Activated CD4-positive, CD25-positive, alpha-beta regulatory T cell treated with anti-CD3 and anti-CD28 coated beads, Interleukin-2, amount 50 U/mL, for 24 hours (primary cell): ENCODE data around the gene GRIN2D.
A peak's percentile ranks its signal among the peaks of the same experiment; 100 is the strongest.

ENCODE experiments used
- ATAC-seq, 2 donors: fragments of 150-1000 bp; cut with Tn5 transposase; one replicate each; pipeline ENCODE4 v1.10.0; 2021; ENCODE audit warnings: mild to moderate bottlenecking in 1 of 2, moderate library complexity in 1 of 2

Gene GRIN2D

GRCh38 chr19:48398375-48399235 lies 5.1 kb downstream of the GRIN2D start:
- peak; percentile 67 to 71 for ATAC-seq

DNA sequence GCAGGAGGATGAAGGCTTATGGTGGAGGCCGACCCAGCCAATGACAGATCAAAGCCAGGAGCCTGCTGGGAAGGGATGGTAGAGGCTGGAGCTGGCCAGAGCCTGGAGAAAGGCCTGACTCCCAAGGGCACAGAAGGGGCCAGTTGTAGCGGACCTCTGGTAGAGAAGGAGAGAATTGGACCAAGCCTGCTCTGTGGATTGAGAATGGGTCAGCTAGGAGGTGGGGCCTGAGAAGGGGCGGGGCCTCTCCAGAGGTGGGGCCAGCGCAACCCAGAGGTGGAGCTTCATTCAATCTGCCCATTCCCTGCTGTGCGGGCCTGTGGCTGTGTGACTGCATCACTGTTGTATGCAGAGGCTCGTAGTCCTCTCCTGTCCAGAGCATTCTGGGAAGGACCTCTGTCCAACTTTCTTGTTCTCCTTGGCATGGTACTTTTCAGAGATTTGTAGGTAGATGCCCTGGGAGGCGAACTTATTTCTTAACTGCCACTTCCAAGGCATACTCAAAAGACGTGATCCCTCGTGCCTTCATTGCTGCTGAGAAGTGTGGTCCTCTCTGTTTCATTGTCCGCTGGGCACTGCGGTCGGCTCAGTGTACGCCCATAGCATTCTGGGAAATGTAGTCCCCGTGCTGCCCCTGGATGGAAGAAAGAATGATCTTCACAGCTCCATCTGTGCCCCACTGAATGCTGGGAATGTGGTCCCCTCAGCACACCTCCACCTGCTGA lies 6.7 kb downstream of the GRIN2D start:
- ATAC-seq: peak; percentile 17 to 28

DNA sequence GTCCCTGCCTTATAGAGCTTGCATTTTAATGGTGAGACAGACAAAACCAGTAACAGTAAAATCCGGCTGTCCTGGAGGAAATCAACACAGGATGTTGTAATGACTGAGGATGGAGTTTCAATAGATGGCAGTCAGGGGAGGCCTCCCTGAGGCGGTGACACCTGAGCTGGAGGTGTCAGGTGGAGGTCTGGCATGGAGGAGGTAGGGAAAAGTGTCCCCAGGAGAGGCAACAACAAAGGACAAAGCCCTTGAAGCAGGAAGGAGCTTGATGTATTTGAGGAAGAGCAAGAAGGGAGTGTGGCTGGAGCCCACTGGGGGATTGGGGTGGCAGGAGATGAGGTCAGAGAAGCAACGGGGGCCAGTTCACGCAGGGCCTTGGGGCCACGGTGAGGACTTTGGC lies 7.8 kb downstream of the GRIN2D start:
- ATAC-seq: no peak

DNA sequence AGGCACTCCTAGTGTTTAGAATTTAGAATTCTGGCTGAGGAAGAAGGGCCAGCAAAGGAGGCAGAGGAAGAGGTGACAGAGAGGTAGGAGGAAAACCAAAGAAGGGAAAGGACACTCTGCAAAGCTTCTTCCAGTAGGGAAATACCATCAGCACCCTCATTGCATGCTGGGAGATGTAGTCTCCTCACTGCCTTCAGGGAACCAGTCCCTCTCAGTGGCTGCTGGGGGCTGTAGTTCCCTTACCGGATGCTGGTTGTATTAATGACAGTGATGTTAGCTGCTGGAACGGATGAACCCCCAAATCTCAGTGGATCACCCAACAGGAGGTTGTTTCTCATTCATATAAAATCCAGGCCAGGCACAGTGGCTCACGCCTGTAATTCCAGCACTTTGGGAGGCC lies 10.1 kb downstream of the GRIN2D start:
- ATAC-seq: peak; percentile 67 to 72

GRCh38 chr19:48405010-48405659 lies 11.7 kb downstream of the GRIN2D start:
- no peak for ATAC-seq

DNA sequence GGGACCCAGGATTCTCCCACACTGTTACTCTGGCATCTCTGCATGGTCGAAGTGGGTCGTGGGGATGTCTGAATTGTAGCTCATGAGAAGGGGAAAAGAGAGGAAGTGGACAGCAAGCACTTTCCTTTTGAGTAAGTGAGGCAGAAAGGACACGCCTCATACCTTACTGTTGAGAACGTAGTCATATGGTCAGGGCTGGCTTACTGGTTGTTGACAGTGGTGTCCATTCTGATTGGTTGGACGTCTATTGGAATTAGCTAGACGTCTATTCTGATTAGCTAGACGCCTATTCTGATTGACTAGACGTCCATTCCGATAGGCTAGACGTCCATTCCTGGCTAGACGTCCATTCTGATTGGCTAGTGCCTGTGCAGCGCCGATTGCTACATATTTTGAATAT lies 12.4 kb downstream of the GRIN2D start:
- ATAC-seq: no peak

GRCh38 chr19:48413879-48414587 lies 20.6 kb downstream of the GRIN2D start:
- ATAC-seq: no peak

DNA sequence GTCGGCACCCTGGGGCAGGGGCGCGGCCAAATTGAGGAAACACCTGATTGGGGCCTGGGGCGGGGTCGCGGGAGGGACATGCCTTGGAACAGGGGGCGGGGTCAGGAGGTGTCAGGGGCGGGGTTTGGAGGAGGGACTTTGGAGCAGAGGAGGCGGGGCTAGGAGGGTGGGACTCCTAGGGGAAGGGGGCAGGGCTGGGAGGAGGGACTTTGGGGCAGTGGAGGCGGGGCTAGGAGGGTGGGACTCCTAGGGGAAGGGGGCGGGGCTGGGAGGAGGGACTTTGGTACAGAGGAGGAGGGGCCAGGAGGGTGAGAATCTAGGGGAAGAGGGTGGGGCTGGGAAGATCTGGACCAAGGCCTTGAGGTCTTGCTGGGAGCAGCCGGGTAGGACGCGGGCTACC lies 21.9 kb downstream of the GRIN2D start:
- ATAC-seq: peak; percentile 21 to 57

DNA sequence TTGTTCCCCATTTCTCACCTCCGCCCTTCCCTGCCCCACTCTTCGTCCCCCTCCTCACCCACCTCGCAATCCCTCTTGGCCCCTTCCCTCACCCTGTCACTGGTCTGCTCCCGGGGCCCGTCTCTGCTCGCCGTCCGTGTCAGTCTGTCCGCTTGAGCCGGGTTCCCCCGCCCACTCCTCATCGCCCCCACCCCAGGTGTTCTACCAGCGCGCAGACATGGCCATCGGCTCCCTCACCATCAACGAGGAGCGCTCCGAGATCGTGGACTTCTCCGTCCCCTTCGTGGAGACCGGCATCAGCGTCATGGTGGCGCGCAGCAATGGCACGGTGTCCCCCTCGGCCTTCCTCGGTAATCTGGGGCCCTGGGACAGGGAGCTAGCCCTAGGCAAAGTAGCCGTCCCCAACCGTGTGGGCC lies 22.3 kb downstream of the GRIN2D start:
- no peak for ATAC-seq

GRCh38 chr19:48417421-48417820 lies 24.0 kb downstream of the GRIN2D start:
- no peak for ATAC-seq

DNA sequence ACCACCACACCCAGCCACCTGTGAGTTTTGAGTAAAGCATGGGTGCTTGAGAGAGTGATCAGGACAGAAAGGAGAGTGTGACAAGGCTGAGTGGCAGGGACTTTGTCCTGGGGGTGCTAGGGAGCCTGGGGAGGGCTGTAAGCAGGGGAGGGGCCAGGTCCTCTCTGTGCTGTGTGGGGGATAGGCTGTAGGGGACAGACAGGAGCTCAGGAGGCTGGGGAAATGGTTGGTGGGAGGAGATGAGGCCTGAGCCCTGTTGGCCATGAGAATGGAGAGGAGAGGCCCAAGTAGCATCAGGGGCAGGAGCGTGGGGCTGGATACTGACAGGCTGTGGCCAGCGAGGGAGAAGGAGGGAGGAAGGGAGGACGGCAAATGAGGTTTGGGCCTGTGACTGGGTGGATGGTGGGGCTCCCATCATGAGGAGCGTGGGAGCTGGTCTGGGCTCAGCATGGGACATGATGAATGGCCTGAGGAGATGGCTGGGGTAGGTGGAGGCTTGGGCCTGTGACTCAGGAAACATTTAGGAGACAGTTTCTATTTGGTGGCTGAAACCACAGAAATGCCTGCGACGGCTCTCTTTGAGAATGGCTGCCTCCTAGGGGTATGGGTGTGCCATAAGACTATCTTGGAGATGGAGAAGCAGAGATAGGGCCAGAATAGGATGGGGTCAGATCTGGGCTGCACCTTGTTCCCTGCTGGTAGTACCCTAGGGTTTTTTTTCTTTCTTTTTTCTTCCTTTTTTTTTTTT lies 25.0 kb downstream of the GRIN2D start:
- ATAC-seq: no peak

DNA sequence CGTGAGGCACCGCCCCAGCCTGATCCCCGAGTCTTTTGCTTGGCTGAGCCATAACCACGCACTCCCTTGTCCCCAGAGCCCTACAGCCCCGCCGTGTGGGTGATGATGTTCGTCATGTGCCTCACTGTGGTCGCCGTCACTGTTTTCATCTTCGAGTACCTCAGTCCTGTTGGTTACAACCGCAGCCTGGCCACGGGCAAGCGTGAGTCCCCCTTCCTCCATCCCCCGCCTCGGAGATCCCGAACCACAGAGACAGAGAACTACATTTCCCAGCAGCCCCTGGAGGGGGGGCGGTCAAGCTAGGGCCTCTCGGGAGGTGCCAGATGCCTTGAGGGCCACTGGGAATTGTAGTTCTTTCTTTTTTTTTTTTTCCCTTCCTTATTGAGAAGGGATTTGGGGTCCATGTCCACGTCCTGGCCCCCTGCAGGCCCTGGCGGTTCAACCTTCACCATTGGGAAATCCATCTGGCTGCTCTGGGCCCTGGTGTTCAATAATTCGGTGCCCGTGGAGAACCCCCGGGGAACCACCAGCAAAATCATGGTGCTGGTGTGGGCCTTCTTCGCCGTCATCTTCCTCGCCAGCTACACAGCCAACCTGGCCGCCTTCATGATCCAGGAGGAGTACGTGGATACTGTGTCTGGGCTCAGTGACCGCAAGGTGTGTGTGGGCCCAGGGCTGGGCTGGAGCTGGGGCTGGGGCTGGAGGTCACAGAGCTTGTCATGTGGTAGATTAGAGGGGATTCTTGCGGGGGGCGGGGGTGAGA lies 25.9 kb downstream of the GRIN2D start:
- peak; percentile 78 to 87 for ATAC-seq

DNA sequence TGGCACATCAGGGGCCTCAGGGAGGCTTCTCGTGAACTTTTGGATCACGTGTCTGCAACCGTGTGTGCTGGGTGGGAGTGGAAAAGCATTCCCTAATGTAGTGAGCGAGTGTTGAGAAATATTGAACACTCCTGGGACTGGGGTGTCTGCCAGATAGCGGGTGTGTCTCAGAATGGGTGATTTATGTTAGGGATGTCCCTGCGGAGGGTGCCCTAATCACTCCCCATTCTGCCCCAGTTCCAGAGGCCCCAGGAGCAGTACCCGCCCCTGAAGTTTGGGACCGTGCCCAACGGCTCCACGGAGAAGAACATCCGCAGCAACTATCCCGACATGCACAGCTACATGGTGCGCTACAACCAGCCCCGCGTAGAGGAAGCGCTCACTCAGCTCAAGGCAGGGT lies 28.1 kb downstream of the GRIN2D start:
- no peak for ATAC-seq

DNA sequence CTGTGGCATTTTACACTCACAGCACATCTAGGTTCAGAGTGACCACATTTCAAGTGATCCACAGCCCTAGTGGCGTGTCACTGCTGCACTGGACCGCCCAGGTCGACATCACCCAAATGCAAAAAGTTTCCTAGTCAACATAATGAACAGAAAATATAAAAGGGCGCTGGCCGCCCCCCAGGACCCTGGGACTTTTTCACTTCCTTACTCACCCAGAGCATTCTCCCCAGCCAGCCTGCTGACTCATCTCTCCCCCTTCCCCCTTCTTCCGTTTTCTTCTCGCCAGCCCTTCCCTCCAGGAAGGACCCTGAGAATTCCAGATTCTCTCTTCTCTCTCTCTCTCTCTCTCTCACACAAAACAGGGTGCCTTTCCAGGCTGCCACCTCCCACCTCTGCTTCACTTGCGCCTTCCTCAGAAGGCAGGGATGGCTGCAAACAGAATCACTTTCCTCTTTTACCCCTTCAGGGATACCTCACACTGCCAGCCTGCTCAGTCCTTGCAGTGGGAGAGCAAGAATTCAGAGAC lies 31.3 kb downstream of the GRIN2D start:
- ATAC-seq: no peak

GRCh38 chr19:48428670-48429069 lies 35.2 kb downstream of the GRIN2D start:
- no peak for ATAC-seq

DNA sequence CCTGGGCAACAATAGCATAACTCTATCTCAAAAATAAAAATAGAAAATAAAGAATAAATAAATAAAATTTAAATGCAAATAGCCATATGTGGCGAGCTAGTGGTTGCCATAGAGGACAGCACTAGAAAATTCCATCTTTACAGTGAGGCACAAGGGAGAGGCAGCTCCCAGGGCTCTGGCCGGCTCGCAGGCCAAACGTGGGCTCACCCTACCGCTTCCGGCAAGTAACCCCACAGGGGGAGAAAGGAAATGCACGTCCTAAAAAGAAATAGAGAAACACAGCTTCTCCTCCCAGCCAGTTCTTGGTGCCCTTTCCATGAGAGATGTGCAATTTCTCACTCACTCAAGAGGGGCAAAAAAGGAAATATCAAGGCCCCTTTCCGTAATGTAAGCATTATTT lies 39.9 kb downstream of the GRIN2D start:
- ATAC-seq: no peak

- ATAC-seq: no peak
Measured at GRCh38 chr19:48436586-48436985, 43.1 kb downstream of the GRIN2D start.

DNA sequence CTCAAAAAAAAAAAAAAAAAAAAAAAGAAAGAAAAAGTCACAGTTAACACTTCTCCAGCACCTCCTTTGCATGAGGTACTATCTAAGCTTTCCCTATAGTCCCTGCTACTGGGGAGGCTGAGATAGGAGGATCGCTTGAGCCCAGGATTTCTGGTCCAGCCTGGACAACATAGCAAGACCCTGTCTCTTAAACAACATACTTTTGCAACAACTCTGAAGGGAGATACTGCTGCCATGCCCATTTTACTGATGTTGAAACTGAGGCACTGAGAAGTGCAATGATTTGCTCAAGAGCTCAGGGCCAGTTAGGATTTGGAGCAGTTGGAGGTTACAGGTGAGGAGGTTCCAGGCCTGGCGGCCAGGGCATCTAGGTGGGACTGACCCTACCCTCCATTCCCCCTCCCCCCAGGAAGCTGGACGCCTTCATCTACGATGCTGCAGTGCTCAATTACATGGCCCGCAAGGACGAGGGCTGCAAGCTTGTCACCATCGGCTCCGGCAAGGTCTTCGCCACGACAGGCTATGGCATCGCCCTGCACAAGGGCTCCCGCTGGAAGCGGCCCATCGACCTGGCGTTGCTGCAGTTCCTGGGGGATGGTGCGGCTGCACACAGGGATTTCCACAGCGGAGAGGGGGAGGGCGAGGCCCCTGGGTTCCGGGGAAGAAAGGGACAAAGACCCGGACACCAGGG lies 48.0 kb downstream of the GRIN2D start:
- ATAC-seq: no peak

- no peak for ATAC-seq
Measured at GRCh38 chr19:48442116-48443035, 48.9 kb downstream of the GRIN2D start.
